ENCODE data around the gene MUC5AC. TPM values are rescaled to one million over a fixed set of nuclear protein-coding genes. Genes with fewer than 3 reads are reported as not detected.

The MUC5AC gene
- total and polyA plus RNA-seq, 10 donors, result under 0.01 TPM; not detected in 8

DNA sequence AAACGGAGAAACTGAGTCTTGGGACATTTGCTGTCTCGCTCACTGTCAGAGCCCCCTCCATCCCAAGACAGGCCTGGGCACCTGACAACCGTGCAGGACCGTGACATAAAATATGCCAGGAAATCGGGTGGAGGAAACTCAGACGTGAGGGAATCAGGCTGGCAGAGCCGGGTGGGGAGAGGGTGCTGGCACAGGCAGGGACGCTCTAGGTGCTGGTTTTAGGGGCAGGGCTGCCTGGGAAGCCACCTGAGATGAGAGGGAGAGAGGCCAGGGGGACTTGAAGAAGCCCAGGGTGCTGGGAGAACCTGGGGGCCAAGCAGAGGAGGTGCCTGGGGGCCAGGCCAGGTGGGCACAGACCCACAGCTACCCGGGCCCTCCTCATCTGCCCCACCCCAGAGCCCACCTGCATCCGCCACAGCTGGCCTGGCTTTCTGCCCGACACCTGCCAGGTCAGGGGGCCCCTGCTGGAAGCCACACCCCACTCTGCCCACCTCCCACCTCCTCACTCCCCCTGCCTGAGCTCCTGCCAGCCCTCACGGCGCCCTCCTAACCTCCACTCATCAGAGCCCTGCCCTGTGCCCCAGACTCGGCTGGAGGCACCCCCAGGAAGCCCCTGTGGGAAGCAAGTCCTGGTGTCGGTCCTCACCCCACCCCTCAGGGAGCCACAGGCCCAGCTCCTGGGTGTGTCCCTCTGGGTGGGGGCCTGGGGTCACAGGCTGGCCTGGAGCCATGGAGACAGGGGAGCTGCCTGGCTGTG is 27.3 kb upstream of the MUC5AC start:
- Histone ChIP-seq H3K4me3 (no peak overlapping the region), H3K27me3 (replicated peaks in 1 of 7) (peaks cover 0 to 50% (median 0%) of the 10 kb centered on the region in 7 donors), H3K36me3 (no peaks in the 10 kb centered on the region), H3K9me3 (peaks cover 9 to 28% (median 22%) of the 10 kb centered on the region in 8 donors), H3K27ac (no peak overlapping the region), H3K4me1 (no peaks in the 10 kb centered on the region)
- WGBS, 5 donors, result 61 to 69% (median 63%) methylated on average over 14 to 15 of the region's 15 CpGs
- intact Hi-C loops (cut with DNase I; ENCODE audit: low total_unique reads), result no loop called here
- TF ChIP-seq POLR2A (IDR thresholded peaks at IDR 0.05) (no peak), POLR2AphosphoS5 (IDR thresholded peaks at IDR 0.05) (no peak), CTCF (IDR thresholded peaks at IDR 0.05 in 8 of 11, conservative IDR thresholded peaks at IDR 0.05 in 3 of 11) (no peak)
- DNase-seq, result no peak

- no peak overlapping the region for H3K27ac ChIP-seq
- WGBS, 5 donors, result 75 to 87% (median 83%) methylated on average over 8 to 29 of the region's 29 CpGs
- intact Hi-C loops (cut with DNase I; ENCODE audit: low total_unique reads), result no loop called here
- H3K4me1 ChIP-seq, result no peaks in the 10 kb centered on the region
- TF ChIP-seq CTCF (IDR thresholded peaks at IDR 0.05 in 8 of 11, conservative IDR thresholded peaks at IDR 0.05 in 3 of 11), result no peak
- no peak for TF ChIP-seq POLR2A (IDR thresholded peaks at IDR 0.05)
- no peak for TF ChIP-seq POLR2AphosphoS5 (IDR thresholded peaks at IDR 0.05)
- peaks cover 0 to 49% (median 0%) of the 10 kb centered on the region in 7 donors for H3K27me3 ChIP-seq (replicated peaks in 1 of 7)
- DNase-seq, result peak; percentile 64
- H3K36me3 ChIP-seq, result no peaks in the 10 kb centered on the region
- H3K9me3 ChIP-seq, result peaks cover 9 to 31% (median 25%) of the 10 kb centered on the region in 8 donors
- no peak overlapping the region for H3K4me3 ChIP-seq
Measured at GRCh38 chr11:1131033-1131911, 26.5 kb upstream of the MUC5AC start.

- Histone ChIP-seq H3K27ac (no peak overlapping the region), H3K36me3 (no peaks in the 10 kb centered on the region), H3K27me3 (replicated peaks in 1 of 7) (peaks cover 0 to 23% (median 0%) of the 10 kb centered on the region in 7 donors), H3K9me3 (peaks cover 9 to 31% (median 25%) of the 10 kb centered on the region in 8 donors), H3K4me1 (peaks cover 0 to 1% (median 0%) of the 10 kb centered on the region in 6 donors), H3K4me3 (no peak overlapping the region)
- 71 to 90% (median 75%) methylated on average over 1 of the region's 1 CpG for WGBS, 5 donors
- intact Hi-C loops (cut with DNase I; ENCODE audit: low total_unique reads), result no loop called here
- TF ChIP-seq POLR2A (IDR thresholded peaks at IDR 0.05) (no peak), CTCF (IDR thresholded peaks at IDR 0.05 in 8 of 11, conservative IDR thresholded peaks at IDR 0.05 in 3 of 11) (no peak), POLR2AphosphoS5 (IDR thresholded peaks at IDR 0.05) (no peak)
- DNase-seq, result no peak
Measured at GRCh38 chr11:1134848-1135445, 22.8 kb upstream of the MUC5AC start.
